Peyer's patch (tissue), 4 donors: ENCODE data around the gene RANBP3. TPM values are rescaled to one million over a fixed set of nuclear protein-coding genes. Genes with fewer than 3 reads are reported as not detected.

ENCODE experiments used
- DNase-seq, 3 donors: peaks; one replicate each; pipeline ENCODE4 v3.0.0-alpha.2; 2017 to 2019
- H3K27ac ChIP-seq, 4 donors: fragments of 200-600 bp; sonication (generic); one replicate each; pipeline ENCODE4 v1.5.1; 2016 to 2019
- H3K27me3 ChIP-seq, 2 donors: fragments of 200-600 bp; sonication (generic); one replicate each; pipeline ENCODE4 v1.5.1; 2019
- H3K36me3 ChIP-seq, 3 donors: fragments of 200-600 bp; sonication (generic); one replicate each; pipeline ENCODE4 v1.5.1; 2016 to 2019
- H3K4me1 ChIP-seq, 4 donors: fragments of 200-600 bp; sonication (generic); one replicate each; pipeline ENCODE4 v1.5.1; 2016 to 2019
- H3K4me3 ChIP-seq, 4 donors: fragments of 200-600 bp; sonication (generic); 1 replicate in 3 of 4; 2 replicates in 1 of 4; pipeline ENCODE4 v1.5.1; 2016 to 2019; ENCODE audit warnings: mild to moderate bottlenecking in 1 of 4
- H3K9me3 ChIP-seq, 4 donors: fragments of 200-600 bp; sonication (generic); one replicate each; pipeline ENCODE4 v1.5.1; 2016 to 2019; ENCODE audit warnings: mild to moderate bottlenecking in 1 of 4
- CTCF ChIP-seq, 6 experiments: fragments of 450-650 bp in 4 of 6; fragments of 200-600 bp in 2 of 6; sonication (generic) in 1 of 6; IDR thresholded peaks; one replicate each; pipeline ENCODE4 v1.5.1; 2017 to 2019; ENCODE audit warnings: antibody characterized with exemption in 6 of 6, mild to moderate bottlenecking in 3 of 6, moderate library complexity in 1 of 6
- POLR2A ChIP-seq, 2 donors: fragments of 450-650 bp; IDR thresholded peaks; one replicate each; pipeline ENCODE4 v1.5.1; 2017; ENCODE audit warnings: antibody characterized with exemption in 2 of 2, mild to moderate bottlenecking in 2 of 2, moderate library complexity in 2 of 2
- total RNA-seq, 4 donors: library from RNA; depleted of rRNA; stranded (reverse); fragments of >200 nt; gene quantifications; one replicate each; pipeline ENCODE4 v1.1.0, GENCODE V29; 2016

The RANBP3 gene
- total RNA-seq, 4 donors from 2014 or later: 59.7 to 104 (median 91.1) TPM

GRCh38 chr19:5899728-5900526 lies 78.0 kb downstream of the RANBP3 start:
- no peak overlapping the region for H3K27ac ChIP-seq
- no peaks in the 10 kb centered on the region for H3K9me3 ChIP-seq
- no peak for DNase-seq
- peaks cover 0 to 15% (median 0%) of the 10 kb centered on the region in 4 donors for H3K4me1 ChIP-seq
- no peak for TF ChIP-seq POLR2A (IDR thresholded peaks at IDR 0.05)
- no peak for TF ChIP-seq CTCF (IDR thresholded peaks at IDR 0.05)
- peaks cover 0 to 33% (median 0%) of the 10 kb centered on the region in 3 donors for H3K36me3 ChIP-seq
- no peak overlapping the region for H3K4me3 ChIP-seq
- H3K27me3 ChIP-seq: no peaks in the 10 kb centered on the region

GRCh38 chr19:5897189-5897969 lies 80.6 kb downstream of the RANBP3 start:
- Histone ChIP-seq H3K27me3 (no peaks in the 10 kb centered on the region), H3K27ac (no peak overlapping the region), H3K4me1 (peaks cover 0 to 12% (median 0%) of the 10 kb centered on the region in 4 donors), H3K4me3 (no peak overlapping the region), H3K36me3 (peaks cover 0 to 38% (median 0%) of the 10 kb centered on the region in 3 donors), H3K9me3 (no peaks in the 10 kb centered on the region)
- DNase-seq: no peak
- TF ChIP-seq CTCF (IDR thresholded peaks at IDR 0.05) (no peak), POLR2A (IDR thresholded peaks at IDR 0.05) (no peak)

GRCh38 chr19:5896365-5897076 lies 81.4 kb downstream of the RANBP3 start:
- peaks cover 0 to 10% (median 0%) of the 10 kb centered on the region in 4 donors for H3K4me1 ChIP-seq
- no peak for DNase-seq
- H3K36me3 ChIP-seq: peaks cover 0 to 38% (median 0%) of the 10 kb centered on the region in 3 donors
- no peaks in the 10 kb centered on the region for H3K9me3 ChIP-seq
- no peaks in the 10 kb centered on the region for H3K27me3 ChIP-seq
- no peak overlapping the region for H3K27ac ChIP-seq
- no peak overlapping the region for H3K4me3 ChIP-seq
- no peak for TF ChIP-seq POLR2A (IDR thresholded peaks at IDR 0.05)
- no peak for TF ChIP-seq CTCF (IDR thresholded peaks at IDR 0.05)

- no peak for TF ChIP-seq POLR2A (IDR thresholded peaks at IDR 0.05)
- no peak for TF ChIP-seq CTCF (IDR thresholded peaks at IDR 0.05)
- Histone ChIP-seq H3K4me3 (no peak overlapping the region), H3K9me3 (no peaks in the 10 kb centered on the region), H3K27me3 (no peaks in the 10 kb centered on the region), H3K4me1 (peaks cover 0 to 10% (median 0%) of the 10 kb centered on the region in 4 donors), H3K36me3 (peaks cover 0 to 38% (median 0%) of the 10 kb centered on the region in 3 donors), H3K27ac (no peak overlapping the region)
- DNase-seq: no peak
Measured at GRCh38 chr19:5895890-5896289, 82.0 kb downstream of the RANBP3 start.

- Histone ChIP-seq H3K4me1 (peaks cover 0 to 10% (median 0%) of the 10 kb centered on the region in 4 donors), H3K27ac (no peak overlapping the region), H3K4me3 (no peak overlapping the region), H3K27me3 (no peaks in the 10 kb centered on the region), H3K9me3 (no peaks in the 10 kb centered on the region), H3K36me3 (peaks cover 0 to 37% (median 0%) of the 10 kb centered on the region in 3 donors)
- TF ChIP-seq CTCF (IDR thresholded peaks at IDR 0.05): no peak
- TF ChIP-seq POLR2A (IDR thresholded peaks at IDR 0.05): no peak
- DNase-seq: no peak
Measured at GRCh38 chr19:5895409-5895808, 82.5 kb downstream of the RANBP3 start.
